Tibial nerve (tissue), 3 donors: Measurements from ENCODE around the gene SCAND1.

Source experiments
- POLR2A ChIP-seq, 2 donors: fragments of 450-650 bp; IDR thresholded peaks; one replicate each; pipeline ENCODE4 v1.6.1; 2017; ENCODE audit warnings: antibody characterized with exemption in 2 of 2, mild to moderate bottlenecking in 2 of 2, moderate library complexity in 2 of 2
- TF ChIP-seq, protein P1 (sequence below), 5 experiments: fragments of 200-600 bp in 3 of 5; fragments of 450-650 bp in 2 of 5; sonication (generic) in 3 of 5; IDR thresholded peaks; one replicate each; pipeline ENCODE4 v1.5.1; 2016 to 2019; ENCODE audit warnings: antibody characterized with exemption in 5 of 5, mild to moderate bottlenecking in 3 of 5, moderate library complexity in 2 of 5

DNA sequence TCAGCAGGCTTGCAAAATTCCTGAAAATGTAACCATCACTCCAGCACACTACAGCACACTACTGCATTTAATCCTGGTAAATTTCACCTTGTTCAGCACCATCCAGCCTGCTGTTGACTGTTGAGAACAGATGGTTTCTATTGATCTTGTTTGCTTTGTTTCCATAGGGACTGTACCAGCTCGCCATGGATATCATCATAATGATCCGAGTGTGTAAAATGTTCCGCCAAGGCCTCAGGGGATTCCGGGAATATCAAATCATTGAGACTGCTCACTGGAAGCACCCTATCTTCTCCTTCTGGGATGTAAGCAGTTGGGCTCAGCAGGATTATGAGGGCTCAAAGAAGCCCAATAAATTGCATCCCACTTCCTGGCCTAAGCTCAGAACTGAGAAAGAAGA lies 18.2 kb upstream of the SCAND1 start:
- no peak for TF ChIP-seq POLR2A (IDR thresholded peaks at IDR 0.05)
- TF ChIP-seq, protein P1, sequence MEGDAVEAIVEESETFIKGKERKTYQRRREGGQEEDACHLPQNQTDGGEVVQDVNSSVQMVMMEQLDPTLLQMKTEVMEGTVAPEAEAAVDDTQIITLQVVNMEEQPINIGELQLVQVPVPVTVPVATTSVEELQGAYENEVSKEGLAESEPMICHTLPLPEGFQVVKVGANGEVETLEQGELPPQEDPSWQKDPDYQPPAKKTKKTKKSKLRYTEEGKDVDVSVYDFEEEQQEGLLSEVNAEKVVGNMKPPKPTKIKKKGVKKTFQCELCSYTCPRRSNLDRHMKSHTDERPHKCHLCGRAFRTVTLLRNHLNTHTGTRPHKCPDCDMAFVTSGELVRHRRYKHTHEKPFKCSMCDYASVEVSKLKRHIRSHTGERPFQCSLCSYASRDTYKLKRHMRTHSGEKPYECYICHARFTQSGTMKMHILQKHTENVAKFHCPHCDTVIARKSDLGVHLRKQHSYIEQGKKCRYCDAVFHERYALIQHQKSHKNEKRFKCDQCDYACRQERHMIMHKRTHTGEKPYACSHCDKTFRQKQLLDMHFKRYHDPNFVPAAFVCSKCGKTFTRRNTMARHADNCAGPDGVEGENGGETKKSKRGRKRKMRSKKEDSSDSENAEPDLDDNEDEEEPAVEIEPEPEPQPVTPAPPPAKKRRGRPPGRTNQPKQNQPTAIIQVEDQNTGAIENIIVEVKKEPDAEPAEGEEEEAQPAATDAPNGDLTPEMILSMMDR (IDR thresholded peaks at IDR 0.05): no peak
